CD4-positive, alpha-beta T cell treated with Interleukin-4 for 1 hour (primary cell): Measurements from ENCODE around the gene NFKBIE.
"Not testable (repeated sequence)": the region's sequence is repeated elsewhere in the genome, so short reads cannot be mapped to it uniquely, and the experiment has no call there.

Experiments used
- DNase-seq, 2 donors: peaks; one replicate each; pipeline ENCODE4 v3.0.0-alpha.2; 2020 to 2022

NFKBIE gene

DNA sequence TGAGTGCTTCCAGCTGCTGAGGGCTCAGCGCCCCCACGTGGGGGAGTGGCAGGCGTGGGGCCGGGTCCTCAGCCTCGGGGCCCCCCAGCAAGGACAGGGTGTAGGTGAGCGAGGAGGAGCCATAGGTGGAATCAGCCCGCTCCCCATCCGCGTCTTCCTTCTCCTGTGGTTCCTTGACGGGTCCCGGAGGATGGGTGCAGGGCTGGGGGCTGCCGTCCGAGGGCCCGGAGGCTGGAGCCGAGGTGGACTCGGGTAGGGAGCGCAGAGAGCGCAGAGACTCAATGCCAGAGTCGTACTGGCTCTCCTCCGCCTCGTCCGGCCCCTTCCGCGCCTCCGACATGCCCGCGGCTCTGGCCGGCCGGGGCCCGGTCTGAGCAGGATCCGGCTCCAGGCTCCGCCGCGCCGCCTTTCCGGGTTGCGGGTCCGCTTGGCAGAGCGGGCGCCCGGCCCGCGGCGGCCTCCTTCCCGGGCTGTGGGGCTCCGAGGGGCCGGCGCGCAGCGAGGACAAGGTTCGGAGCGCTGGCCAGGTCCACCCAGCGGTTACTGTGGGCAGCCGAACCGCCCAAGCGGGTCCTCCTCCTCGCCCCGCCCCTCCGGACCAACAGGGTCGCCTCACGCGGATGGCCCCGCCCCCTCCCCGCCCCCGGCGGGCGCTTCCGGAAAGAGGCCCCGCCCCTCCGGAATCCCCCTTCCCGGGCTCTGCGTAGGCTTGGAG is at the start of gene NFKBIE:
Gene NFKBIE (minus strand): TSS at position 545 of the 715 bp plus-strand sequence. CDS start 205 bp downstream, at position 340.
- DNase-seq, result peak; percentile 96 to 97

GRCh38 chr6:44314657-44315056 is 49.3 kb upstream of the NFKBIE start:
- not testable (repeated sequence) for DNase-seq

- peak; percentile 91 to 93 for DNase-seq
Observed at GRCh38 chr6:44312901-44313788, 47.8 kb upstream of the NFKBIE start, which contains the start of gene AARS2. TSS of gene AARS2 (minus strand) at chr6:44313347. CDS start at chr6:44313323, 24 bp downstream.

GRCh38 chr6:44311767-44312166 is 46.4 kb upstream of the NFKBIE start:
- no peak for DNase-seq

DNA sequence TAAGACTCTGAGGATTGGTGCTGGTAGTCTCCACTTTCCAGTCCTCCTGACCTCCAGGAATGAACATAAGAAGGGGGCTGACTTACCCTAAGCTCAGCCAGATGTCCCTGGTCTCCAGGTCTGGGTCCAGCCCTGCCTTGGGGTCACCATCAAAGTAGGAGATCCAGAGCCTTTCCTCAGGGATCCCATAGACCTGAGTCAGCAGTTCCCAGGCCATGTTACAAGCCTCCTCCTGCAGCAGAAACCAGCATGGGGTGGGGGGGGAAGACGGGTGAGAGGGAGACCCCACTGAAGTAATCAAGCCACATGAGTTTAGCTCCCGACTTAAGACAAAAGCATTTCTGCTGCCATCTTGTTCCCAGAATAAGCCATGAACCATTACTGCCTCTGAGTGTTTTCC is 46.0 kb upstream of the NFKBIE start:
- DNase-seq, result no peak

DNA sequence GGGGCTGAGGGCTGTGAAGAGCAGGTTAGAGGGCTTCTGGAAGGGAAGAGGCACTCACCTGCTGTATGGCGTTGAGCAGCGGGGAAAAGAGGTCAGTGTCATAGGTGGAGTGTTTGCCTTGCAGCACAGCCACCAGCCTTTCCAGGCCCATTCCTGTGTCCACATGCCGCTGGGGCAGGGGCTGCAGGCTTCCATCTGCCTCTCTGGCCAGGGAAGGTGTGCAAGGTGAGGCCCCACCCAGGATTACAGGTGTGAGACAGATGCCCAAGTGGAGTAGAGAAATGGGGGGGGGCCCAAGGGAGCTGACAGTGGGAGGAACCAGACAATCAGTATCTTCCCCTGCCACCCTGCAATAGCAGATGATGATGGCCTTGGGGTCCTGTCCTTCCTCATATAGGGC is 44.9 kb upstream of the NFKBIE start:
- no peak for DNase-seq

- no peak for DNase-seq
Observed at GRCh38 chr6:44309631-44310030, 44.3 kb upstream of the NFKBIE start.

GRCh38 chr6:44309092-44309491 is 43.7 kb upstream of the NFKBIE start:
- no peak for DNase-seq

DNA sequence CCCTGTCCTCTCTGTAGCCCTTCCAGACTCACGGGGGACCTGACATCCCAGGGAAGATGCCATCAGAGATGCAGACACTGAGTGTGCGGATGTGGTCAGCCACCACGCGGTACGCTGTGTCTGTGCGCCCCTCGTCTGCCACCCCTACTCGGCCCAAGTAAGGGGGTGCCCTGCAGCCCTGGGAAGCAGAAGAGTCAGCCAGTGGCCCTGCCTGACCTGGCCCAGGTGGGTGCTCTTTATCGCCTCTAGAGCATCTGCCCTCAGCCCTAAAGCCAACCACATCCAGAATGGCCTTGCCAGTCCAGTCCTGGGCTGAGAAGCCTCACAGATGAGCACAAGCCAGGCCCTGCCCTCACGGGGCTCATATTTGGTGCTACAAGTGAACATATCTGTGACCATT is 41.9 kb upstream of the NFKBIE start:
- no peak for DNase-seq

DNA sequence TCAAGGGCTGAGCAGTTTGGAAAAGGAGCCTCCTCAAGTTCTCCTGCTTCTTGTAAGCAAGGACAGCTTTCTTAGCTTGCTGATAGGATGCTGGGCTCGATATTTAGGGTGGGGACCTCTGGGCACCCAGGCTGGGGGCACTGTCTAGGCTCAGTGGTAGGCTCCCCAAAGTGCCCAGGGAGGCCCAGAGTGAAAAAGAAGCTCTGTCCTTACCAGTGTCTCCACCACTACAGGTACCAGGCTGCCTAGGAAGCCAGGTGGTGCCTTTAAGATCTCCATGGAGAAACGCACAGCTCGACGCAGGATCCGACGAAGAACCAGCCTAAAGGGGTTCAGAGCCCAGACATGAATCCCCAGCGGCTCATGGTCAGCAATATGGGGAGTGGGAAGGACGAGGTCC is 41.4 kb upstream of the NFKBIE start:
- no peak for DNase-seq

DNA sequence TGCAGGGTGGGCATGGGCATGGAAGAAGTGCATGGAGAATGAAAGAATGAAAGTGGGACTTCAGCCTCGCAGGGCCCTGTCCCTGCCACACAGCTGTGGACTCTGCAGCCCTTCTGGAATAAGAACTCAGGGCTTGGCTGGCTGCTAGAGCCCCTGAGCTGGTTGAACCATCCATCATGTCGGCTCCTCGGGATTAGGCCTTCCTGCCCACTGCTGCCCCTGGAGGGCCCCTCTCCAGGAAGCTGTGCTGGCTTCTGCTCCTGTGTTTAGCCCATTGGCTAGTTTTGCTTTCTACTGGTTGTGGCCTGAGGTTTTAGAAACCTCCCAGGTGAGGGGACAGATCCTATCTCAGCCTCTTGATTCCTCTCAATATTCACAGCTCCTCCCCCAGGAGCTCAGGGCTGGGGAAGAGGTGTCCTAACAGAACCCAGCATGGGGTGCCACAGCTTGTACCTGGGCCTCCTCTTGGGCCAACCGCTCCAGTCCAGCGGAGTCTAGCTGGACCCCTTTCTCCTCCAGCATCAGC is 39.9 kb upstream of the NFKBIE start:
- no peak for DNase-seq

- DNase-seq, result peak; percentile 50
Observed at GRCh38 chr6:44304282-44305199, 39.2 kb upstream of the NFKBIE start.

DNA sequence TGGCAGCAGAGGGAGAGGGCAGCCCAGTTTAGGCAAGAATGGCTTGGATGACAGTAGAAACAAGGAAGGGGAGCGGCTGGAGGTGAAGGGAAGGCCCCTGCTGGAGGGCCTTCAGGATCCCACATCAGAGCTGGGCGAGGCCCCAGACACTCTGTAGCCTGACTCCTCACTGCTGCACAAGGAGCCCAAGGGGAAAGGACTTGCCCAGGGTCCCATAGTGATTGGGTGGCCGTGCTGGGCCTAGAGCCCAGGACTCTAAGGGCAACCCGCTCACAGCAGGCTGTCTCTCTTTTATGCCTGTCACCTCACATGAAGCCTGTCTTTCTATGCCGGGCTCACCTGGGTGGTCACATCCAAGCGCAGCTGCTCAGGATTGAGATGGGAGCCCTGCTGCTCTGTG is 38.5 kb upstream of the NFKBIE start:
- DNase-seq, result no peak

DNA sequence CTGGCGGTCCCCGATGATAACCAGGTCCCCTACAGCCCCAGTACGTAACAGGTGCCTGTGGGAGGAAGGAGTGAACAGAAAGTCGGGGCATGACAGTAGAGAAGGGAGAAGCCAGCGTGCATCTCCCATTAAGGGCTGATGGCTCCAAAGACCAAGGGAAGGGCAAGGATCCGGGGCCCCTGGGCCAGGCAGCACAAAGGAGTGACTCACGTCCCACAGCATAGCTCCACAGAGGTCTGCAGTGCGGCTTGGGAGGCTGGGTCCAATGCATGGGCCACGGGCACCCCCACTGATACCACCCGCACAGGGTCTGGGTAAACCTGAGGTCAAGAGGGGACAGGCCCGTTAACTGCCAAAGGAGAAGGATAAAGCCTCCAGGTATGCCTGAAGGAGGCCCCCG is 37.5 kb upstream of the NFKBIE start:
- no peak for DNase-seq

DNA sequence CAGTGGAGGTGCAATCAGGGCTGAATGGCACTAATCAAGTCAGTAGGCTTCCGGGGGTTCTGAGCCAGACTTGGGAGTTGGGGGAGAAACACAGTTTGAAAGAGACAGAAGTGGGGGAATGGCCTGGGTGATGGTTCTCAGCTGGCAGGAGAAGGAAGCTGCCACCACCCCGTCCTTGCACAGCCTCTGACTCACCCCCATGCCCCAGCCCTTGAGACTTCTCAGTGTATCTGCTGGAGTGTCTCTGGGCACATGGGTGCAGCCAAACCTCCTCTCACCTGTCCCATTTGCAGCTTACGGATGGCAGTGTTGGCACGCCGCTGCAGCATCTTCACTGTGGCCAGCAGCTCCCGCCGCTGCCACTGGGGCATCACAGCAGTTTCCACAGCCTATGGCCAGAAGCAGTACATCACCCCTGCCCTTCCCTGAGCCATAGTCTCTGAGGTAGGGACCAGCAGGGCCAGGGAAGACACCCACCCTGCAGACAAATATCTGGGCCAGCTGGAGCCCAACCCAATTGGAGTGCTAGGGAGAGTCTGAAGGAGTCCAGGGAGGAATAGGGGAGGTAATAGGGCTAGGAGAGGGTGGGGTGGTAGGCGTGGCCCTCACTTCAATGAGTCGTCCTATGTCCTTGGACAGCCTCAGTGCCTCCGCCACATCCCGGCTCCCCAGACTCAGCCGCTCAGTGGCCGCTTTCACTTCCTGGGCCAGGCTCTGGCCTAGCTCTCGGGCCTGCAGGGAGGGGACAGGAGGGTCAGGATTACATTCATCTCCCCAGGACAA is 36.6 kb upstream of the NFKBIE start:
- no peak for DNase-seq

DNA sequence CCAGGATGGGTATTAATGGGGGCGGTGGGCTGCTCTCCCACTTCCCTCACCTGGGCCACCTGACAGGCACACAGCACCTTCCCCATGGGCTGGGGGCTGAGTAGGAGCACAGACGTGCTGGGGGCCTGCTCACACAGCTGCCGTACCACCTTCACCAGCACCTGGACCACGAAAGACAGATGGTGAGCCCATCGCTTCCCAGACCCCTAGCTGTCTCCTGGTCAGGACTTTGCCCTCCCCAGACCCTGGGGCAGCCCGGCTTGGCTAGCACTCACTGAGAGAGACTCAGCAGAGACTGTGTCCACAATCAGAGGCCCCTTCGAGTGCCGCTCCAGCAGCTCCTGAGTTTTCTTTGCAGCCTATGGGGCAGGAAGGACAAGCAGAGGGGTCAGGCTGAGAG is 35.8 kb upstream of the NFKBIE start:
- DNase-seq, result no peak

- no peak for DNase-seq
Observed at GRCh38 chr6:44300292-44300823, 35.0 kb upstream of the NFKBIE start.

DNA sequence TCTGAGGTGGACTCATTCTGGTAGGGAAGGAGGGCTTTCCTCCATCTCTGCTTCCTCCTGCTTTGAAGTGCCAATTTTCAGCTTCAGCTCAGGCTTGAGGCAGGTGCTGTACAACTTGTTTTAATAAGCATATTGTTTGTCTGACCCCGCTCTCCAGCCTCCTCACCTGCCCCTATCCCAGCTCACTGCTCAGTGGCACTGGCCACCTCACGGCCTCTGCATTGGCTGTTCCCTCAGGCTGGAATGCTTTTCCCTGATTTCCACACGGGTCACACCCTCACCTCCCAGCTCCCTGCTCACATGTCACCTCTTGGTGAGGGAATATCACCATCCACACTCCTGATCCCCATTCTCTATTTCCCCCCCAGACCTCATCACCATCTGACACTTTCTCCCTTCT is 33.5 kb upstream of the NFKBIE start:
- no peak for DNase-seq

DNA sequence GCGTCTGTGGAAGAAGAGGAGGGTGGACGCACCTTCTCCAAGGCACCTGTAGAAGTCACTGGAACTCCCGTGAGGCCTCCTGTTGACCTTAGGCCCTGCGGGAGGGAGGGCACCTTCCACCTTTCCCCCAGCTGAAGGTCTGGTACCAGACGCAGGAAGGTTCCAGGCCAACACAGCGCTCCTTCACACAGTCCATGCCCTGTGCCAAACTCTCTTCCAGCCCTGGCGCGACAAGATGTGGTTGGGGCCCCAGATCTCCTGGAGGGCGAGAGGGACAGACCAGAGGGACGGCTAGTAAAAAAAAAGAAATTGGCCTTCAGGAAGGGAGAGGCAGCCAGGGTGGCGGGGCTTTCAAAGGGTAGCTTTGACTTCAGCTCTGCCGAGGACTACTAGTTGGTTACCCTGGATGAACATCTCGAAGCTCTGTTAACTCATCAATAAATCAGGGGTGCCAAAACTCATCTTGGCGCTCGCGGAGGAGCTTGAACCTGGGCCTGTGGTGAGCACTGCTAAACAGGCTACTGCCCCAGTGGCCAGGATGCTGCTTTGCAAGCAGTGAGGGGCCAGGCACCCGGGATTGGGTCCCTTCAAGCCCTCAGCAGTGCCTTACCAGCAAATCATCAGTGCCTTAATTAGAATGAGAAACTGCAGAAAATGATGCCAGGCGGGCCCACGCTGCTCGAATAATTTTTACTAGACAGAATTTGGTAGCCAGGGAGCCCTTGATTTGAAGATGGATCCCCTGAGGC is 32.9 kb upstream of the NFKBIE start:
- DNase-seq, result no peak
